ENCODE results near the gene OTX1. TPM values are rescaled to one million over a fixed set of nuclear protein-coding genes. Genes with fewer than 3 reads are reported as not detected.
A peak's percentile ranks its signal among the peaks of the same experiment; 100 is the strongest.

The OTX1 gene
- total RNA-seq, 3 donors from 2014 or later: 0.22 TPM; not detected in 2

DNA sequence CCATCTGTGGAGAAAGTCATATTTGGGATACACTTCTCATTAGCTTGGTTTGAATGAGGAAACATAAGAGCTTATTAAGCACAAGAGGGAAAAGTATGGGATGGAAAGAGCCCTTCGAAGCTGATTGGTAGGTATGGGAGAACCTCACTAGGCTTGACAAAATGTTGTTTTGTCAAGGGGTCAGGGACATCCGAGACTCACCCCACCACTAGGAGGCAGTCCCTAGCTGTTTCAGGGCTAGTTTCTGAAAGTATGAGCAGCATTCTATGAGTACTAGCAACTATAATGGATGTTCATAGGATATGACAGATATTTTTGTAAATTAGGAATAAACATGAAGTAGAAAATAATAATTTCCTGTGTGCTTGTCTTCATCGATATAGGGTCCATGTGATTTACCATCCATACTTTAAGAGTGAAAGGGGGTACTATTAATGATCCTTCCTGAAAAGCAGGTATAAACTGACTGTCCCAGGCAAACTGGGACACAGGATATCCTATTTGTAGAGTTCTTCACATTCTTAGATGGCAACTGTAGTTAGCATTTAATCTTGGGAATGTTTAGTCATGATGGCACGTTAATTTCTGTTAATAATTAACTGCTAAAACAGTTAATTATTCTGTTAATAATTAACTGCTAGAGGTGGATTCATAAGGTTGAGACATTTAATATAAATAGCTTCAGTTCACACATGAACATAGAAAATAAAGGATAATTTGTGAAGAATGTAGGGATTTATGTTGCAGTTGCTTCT is 28.4 kb downstream of the OTX1 start:
- peak; percentile 16 for ATAC-seq
- intact Hi-C loops (cut with DNase I, micrococcal nuclease): no loop called here

DNA sequence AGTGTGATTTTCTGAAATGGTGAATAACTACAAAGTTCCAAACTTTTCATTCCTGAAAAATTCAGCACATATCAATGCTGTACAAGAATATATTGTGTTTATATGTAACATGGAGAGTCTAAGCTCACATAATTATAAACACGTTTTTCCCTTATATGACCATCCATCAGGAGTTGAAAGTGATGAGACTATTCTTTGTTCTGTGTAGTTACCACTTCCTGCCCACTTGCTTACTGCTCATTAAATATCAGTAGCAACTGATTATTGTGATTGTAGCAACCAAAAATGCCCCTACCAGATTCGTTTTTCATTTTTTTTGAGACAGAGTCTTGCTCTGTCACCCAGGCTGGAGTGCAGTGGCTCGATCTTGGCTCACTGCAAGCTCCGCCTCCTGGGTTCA is 30.8 kb downstream of the OTX1 start:
- intact Hi-C loops (cut with DNase I, micrococcal nuclease): no loop called here
- ATAC-seq: no peak
- Histone ChIP-seq H3K4me3 (no peak overlapping the region), H3K9me3 (no peaks in the 10 kb centered on the region), H3K36me3 (ENCODE audit: low read depth) (no peaks in the 10 kb centered on the region), H3K4me1 (ENCODE audit: low read depth) (no peaks in the 10 kb centered on the region)
- TF ChIP-seq, protein P1, sequence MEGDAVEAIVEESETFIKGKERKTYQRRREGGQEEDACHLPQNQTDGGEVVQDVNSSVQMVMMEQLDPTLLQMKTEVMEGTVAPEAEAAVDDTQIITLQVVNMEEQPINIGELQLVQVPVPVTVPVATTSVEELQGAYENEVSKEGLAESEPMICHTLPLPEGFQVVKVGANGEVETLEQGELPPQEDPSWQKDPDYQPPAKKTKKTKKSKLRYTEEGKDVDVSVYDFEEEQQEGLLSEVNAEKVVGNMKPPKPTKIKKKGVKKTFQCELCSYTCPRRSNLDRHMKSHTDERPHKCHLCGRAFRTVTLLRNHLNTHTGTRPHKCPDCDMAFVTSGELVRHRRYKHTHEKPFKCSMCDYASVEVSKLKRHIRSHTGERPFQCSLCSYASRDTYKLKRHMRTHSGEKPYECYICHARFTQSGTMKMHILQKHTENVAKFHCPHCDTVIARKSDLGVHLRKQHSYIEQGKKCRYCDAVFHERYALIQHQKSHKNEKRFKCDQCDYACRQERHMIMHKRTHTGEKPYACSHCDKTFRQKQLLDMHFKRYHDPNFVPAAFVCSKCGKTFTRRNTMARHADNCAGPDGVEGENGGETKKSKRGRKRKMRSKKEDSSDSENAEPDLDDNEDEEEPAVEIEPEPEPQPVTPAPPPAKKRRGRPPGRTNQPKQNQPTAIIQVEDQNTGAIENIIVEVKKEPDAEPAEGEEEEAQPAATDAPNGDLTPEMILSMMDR (IDR thresholded peaks at IDR 0.05): no peak
- DNase-seq: no peak

More for the DNA sequence above, 28.4 kb downstream of the OTX1 start:
- H3K9me3 ChIP-seq: no peaks in the 10 kb centered on the region
- peak in 1 of 3 donors; percentile 18 for DNase-seq
- no peak overlapping the region for H3K4me3 ChIP-seq
- H3K36me3 ChIP-seq (ENCODE audit: low read depth): no peaks in the 10 kb centered on the region
- TF ChIP-seq, protein P1 (IDR thresholded peaks at IDR 0.05): no peak
- H3K4me1 ChIP-seq (ENCODE audit: low read depth): no peaks in the 10 kb centered on the region

DNA sequence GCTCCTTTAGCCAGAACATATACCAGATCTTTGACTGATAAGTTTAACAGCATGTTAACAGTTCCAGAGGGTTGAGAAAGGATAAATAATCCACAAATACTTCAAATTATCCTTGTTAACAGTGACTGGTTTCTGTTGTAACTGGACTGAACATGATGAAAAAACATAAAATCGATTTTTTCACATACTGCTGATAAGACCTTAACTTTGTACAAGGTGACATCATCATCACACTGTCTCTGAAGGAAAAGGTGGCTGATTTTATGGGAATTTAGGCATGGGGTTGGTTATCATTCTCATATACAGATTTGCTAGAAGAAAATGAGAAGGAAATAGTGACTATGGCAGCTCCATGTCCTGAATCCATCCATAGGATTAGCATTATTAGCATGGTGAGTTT is 36.1 kb downstream of the OTX1 start:
- no peak for DNase-seq
- intact Hi-C loops (cut with DNase I, micrococcal nuclease): no loop called here
- H3K36me3 ChIP-seq (ENCODE audit: low read depth): no peaks in the 10 kb centered on the region
- no peak for ATAC-seq
- no peaks in the 10 kb centered on the region for H3K9me3 ChIP-seq
- TF ChIP-seq, protein P1 (IDR thresholded peaks at IDR 0.05): no peak
- no peak overlapping the region for H3K4me3 ChIP-seq
- no peaks in the 10 kb centered on the region for H3K4me1 ChIP-seq (ENCODE audit: low read depth)

GRCh38 chr2:63092401-63092800 is 41.8 kb downstream of the OTX1 start:
- intact Hi-C loops (cut with DNase I, micrococcal nuclease): no loop called here
- no peak for DNase-seq
- ATAC-seq: no peak
- no peak overlapping the region for H3K4me3 ChIP-seq
- TF ChIP-seq, protein P1 (IDR thresholded peaks at IDR 0.05): no peak
- no peaks in the 10 kb centered on the region for H3K36me3 ChIP-seq (ENCODE audit: low read depth)
- no peaks in the 10 kb centered on the region for H3K9me3 ChIP-seq
- H3K4me1 ChIP-seq (ENCODE audit: low read depth): no peaks in the 10 kb centered on the region

DNA sequence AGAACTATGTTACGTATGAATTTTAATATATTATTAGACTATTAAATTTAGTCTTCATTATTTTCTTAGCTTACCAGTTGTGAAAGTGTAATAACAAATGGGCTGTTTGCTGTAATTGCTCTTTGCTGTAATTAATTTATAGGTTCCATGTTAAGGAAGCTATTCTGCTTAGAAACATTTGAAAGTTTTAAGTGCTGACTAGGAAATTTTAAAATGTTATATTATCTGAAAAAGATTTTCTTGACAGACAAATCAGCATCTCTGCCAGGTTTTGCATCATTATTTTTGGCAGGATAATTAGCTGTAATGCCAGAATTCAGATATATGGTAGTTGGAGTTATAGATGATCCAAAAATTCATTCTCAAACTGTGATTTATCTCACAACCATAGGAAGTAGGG is 42.2 kb downstream of the OTX1 start:
- intact Hi-C loops (cut with DNase I, micrococcal nuclease): no loop called here
- H3K9me3 ChIP-seq: no peaks in the 10 kb centered on the region
- H3K4me1 ChIP-seq (ENCODE audit: low read depth): no peaks in the 10 kb centered on the region
- no peak overlapping the region for H3K4me3 ChIP-seq
- TF ChIP-seq, protein P1 (IDR thresholded peaks at IDR 0.05): no peak
- no peaks in the 10 kb centered on the region for H3K36me3 ChIP-seq (ENCODE audit: low read depth)
- ATAC-seq (no peak), DNase-seq (no peak)

Measured in mucosa of descending colon (tissue), 3 donors.